IMR-90 (cell line): ENCODE results near the gene SLC44A5. TPM values are rescaled to one million over a fixed set of nuclear protein-coding genes. Genes with fewer than 3 reads are reported as not detected.

Experiments
- ATAC-seq: fragments of 200-7000 bp; cut with Tn5 transposase; 2 replicates; pipeline ENCODE4 v1.9.1; 2020; ENCODE audit warnings: low read depth, mild to moderate bottlenecking, moderate library complexity
- BruUV-seq: library from RNA; stranded (reverse); fragments of 400-500 nt; replicated peaks from 2 replicates; lab custom pipeline; 2021; lab: Mats Ljungman, UMichigan
- CTCF ChIA-PET: fragments of 300-600 bp; formaldehyde crosslinking; extraction: SDS; loops from one replicate; lab custom pipeline; 2021; ENCODE audit warnings: antibody characterized with exemption; lab: Yijun Ruan, JAX
- POLR2A ChIA-PET: fragments of 300-600 bp; sonication (Branson Sonifier 250); formaldehyde crosslinking; loops from one replicate; lab custom pipeline; 2022; ENCODE audit warnings: antibody characterized with exemption; ENCODE audit not compliant: unreplicated experiment; lab: Charles Lee
- DNase-seq: peaks from one replicate; pipeline ENCODE4 v3.0.0; 2013
- H2AFZ ChIP-seq: replicated peaks from 2 replicates; pipeline ENCODE3; 2013; ENCODE audit warnings: low read length, mild to moderate bottlenecking; ENCODE audit not compliant: poor library complexity
- H2AK5ac ChIP-seq: 2 replicates; pipeline ENCODE4 v1.6.1; 2013; ENCODE audit warnings: low read depth, low read length, inconsistent platforms
- H2AK9ac ChIP-seq: replicated peaks from 2 replicates; pipeline ENCODE3; 2013; ENCODE audit warnings: mild to moderate bottlenecking, low read depth, low read length, moderate library complexity; ENCODE audit not compliant: poor library complexity
- H2BK120ac ChIP-seq: 2 replicates; pipeline ENCODE4 v1.6.1; 2013; ENCODE audit warnings: low read depth, low read length, inconsistent platforms
- H2BK15ac ChIP-seq: 3 replicates; pipeline ENCODE4 v1.6.1; 2013; ENCODE audit warnings: low read depth, low read length, inconsistent platforms
- H2BK20ac ChIP-seq: 2 replicates; pipeline ENCODE4 v1.6.1; 2013; ENCODE audit warnings: low read depth, mild to moderate bottlenecking, inconsistent platforms, low read length, moderate library complexity
- H2BK5ac ChIP-seq: 2 replicates; pipeline ENCODE4 v1.6.1; 2013; ENCODE audit warnings: mild to moderate bottlenecking, low read depth, low read length, inconsistent platforms; ENCODE audit not compliant: poor library complexity, severe bottlenecking
- H3K14ac ChIP-seq: replicated peaks from 2 replicates; pipeline ENCODE4 v1.6.1; 2013; ENCODE audit warnings: low read depth, low read length, inconsistent platforms
- H3K18ac ChIP-seq: 2 replicates; pipeline ENCODE4 v1.6.1; 2013; ENCODE audit warnings: low read depth, low read length, control low read depth
- H3K23ac ChIP-seq: 2 replicates; pipeline ENCODE4 v1.6.1; 2013; ENCODE audit warnings: low read depth, low read length, inconsistent platforms
- H3K27ac ChIP-seq: 2 replicates; pipeline ENCODE4 v1.5.1; 2013; ENCODE audit warnings: mild to moderate bottlenecking, control low read depth, low read length; ENCODE audit not compliant: insufficient read depth
- H3K27me3 ChIP-seq: 2 replicates; pipeline ENCODE4 v1.6.1; 2013; ENCODE audit warnings: low read length; ENCODE audit not compliant: control insufficient read depth, insufficient read depth
- H3K36me3 ChIP-seq: 2 replicates; pipeline ENCODE4 v1.6.1; 2013; ENCODE audit warnings: low read length, mixed read lengths; ENCODE audit not compliant: control insufficient read depth, insufficient read depth
- H3K4ac ChIP-seq: 2 replicates; pipeline ENCODE4 v1.6.1; 2013; ENCODE audit warnings: low read depth, low read length, inconsistent platforms
- H3K4me1 ChIP-seq: 2 replicates; pipeline ENCODE4 v1.6.1; 2013; ENCODE audit warnings: low read length, mixed read lengths; ENCODE audit not compliant: control insufficient read depth, insufficient read depth
- H3K4me2 ChIP-seq: 2 replicates; pipeline ENCODE4 v1.6.1; 2013; ENCODE audit warnings: low read depth, mild to moderate bottlenecking, control low read depth, low read length, moderate library complexity
- H3K4me3 ChIP-seq: 2 replicates; pipeline ENCODE4 v1.5.1; 2013; ENCODE audit warnings: low read depth, mild to moderate bottlenecking, control low read depth, low read length, moderate library complexity; ENCODE audit not compliant: insufficient read depth
- H3K56ac ChIP-seq: 2 replicates; pipeline ENCODE4 v1.6.1; 2013; ENCODE audit warnings: low read length, inconsistent platforms; ENCODE audit not compliant: insufficient read depth; ENCODE audit errors: extremely low read depth
- H3K79me1 ChIP-seq, 2 experiments: 2 replicates each; pipeline ENCODE4 v1.6.1; 2013; ENCODE audit warnings: low read length in 2 of 2, inconsistent platforms in 1 of 2, low read depth in 1 of 2
- H3K9ac ChIP-seq: 2 replicates; pipeline ENCODE4 v1.6.1; 2013; ENCODE audit warnings: low read depth, low read length, control low read depth
- H3K9me1 ChIP-seq: 2 replicates; pipeline ENCODE4 v1.6.1; 2013; ENCODE audit warnings: low read length, inconsistent platforms; ENCODE audit not compliant: insufficient read depth
- H3K9me3 ChIP-seq: 2 replicates; pipeline ENCODE4 v1.6.1; 2013; ENCODE audit warnings: low read length; ENCODE audit not compliant: control insufficient read depth, insufficient read depth
- H4K20me1 ChIP-seq: 2 replicates; pipeline ENCODE4 v1.6.1; 2013; ENCODE audit warnings: low read length, inconsistent platforms; ENCODE audit not compliant: insufficient read depth
- H4K5ac ChIP-seq: 2 replicates; pipeline ENCODE4 v1.6.1; 2013; ENCODE audit warnings: mild to moderate bottlenecking, low read depth, low read length, control low read depth
- H4K8ac ChIP-seq, 2 experiments: 2 replicates each; pipeline ENCODE4 v1.6.1; 2013; ENCODE audit warnings: low read depth in 2 of 2, low read length in 2 of 2, control low read depth in 1 of 2, inconsistent platforms in 1 of 2
- H4K91ac ChIP-seq: 2 replicates; pipeline ENCODE4 v1.6.1; 2013; ENCODE audit warnings: low read depth, low read length, inconsistent platforms; ENCODE audit not compliant: insufficient read depth
- BHLHE40 ChIP-seq: fragments of 150-350 bp; IDR thresholded peaks from 2 replicates; pipeline ENCODE4 v1.6.1; 2016; ENCODE audit warnings: mild to moderate bottlenecking, low read depth, low read length
- CEBPB ChIP-seq: IDR thresholded peaks from 2 replicates; pipeline ENCODE4 v1.6.1; 2012; ENCODE audit warnings: low read depth, low read length, improper control_type of control experiment
- CHD1 ChIP-seq: IDR thresholded peaks from 2 replicates; pipeline ENCODE4 v1.6.1; 2012; ENCODE audit warnings: low read depth, low read length, improper control_type of control experiment
- CTCF ChIP-seq: conservative IDR thresholded peaks from 2 replicates; pipeline ENCODE4 v1.5.1; 2012; ENCODE audit warnings: mild to moderate bottlenecking, low read depth, low read length, improper control_type of control experiment
- FOS ChIP-seq: fragments of 150-350 bp; IDR thresholded peaks from 2 replicates; pipeline ENCODE4 v1.6.1; 2016; ENCODE audit warnings: low read depth, low read length
- MAFK ChIP-seq: IDR thresholded peaks from 2 replicates; pipeline ENCODE4 v1.6.1; 2012; ENCODE audit warnings: low read depth, low read length, improper control_type of control experiment
- MAZ ChIP-seq: IDR thresholded peaks from 2 replicates; pipeline ENCODE4 v1.6.1; 2012; ENCODE audit warnings: low read depth, mild to moderate bottlenecking, low read length, improper control_type of control experiment, moderate library complexity, borderline replicate concordance
- MXI1 ChIP-seq: IDR thresholded peaks from 2 replicates; pipeline ENCODE4 v1.6.1; 2012; ENCODE audit warnings: low read depth, mild to moderate bottlenecking, low read length, moderate library complexity, borderline replicate concordance
- NFE2L2 ChIP-seq: fragments of 150-350 bp; IDR thresholded peaks from 2 replicates; pipeline ENCODE4 v1.6.1; 2016; ENCODE audit warnings: low read depth, mild to moderate bottlenecking, low read length
- POLR2A ChIP-seq: IDR thresholded peaks from 2 replicates; pipeline ENCODE4 v1.6.1; 2012; ENCODE audit warnings: mild to moderate bottlenecking, low read depth, low read length
- RAD21 ChIP-seq: IDR thresholded peaks from 2 replicates; pipeline ENCODE4 v1.6.1; 2012; ENCODE audit warnings: low read length, improper control_type of control experiment
- RCOR1 ChIP-seq: IDR thresholded peaks from 2 replicates; pipeline ENCODE4 v1.6.1; 2012; ENCODE audit warnings: mild to moderate bottlenecking, low read length, improper control_type of control experiment; ENCODE audit not compliant: insufficient replicate concordance
- RFX5 ChIP-seq: IDR thresholded peaks from 2 replicates; pipeline ENCODE4 v1.8.0; 2012; ENCODE audit warnings: low read depth, mild to moderate bottlenecking, low read length, moderate library complexity
- SMC3 ChIP-seq: fragments of 150-350 bp; IDR thresholded peaks from 2 replicates; pipeline ENCODE4 v1.6.1; 2016; ENCODE audit warnings: low read depth, mild to moderate bottlenecking, antibody characterized with exemption, low read length, moderate library complexity
- WGBS, 2 experiments: methylation state at CpG; one replicate each; pipeline versions ENCODE4 v1.1.5 to v1.1.7; 2013; ENCODE audit warnings: missing lambda C conversion rate in 2 of 2; ENCODE audit not compliant: insufficient read length in 1 of 2; ENCODE audit errors: extremely low coverage in 2 of 2; 5-methylcytosine and 5-hydroxymethylcytosine counted together
- dilution Hi-C: fragments of 300-500 bp; cut with HindIII; formaldehyde crosslinking; loops from one replicate; pipeline ENCODE4 v1.14.3; 2018; ENCODE audit warnings: low sequenced_read_pairs; ENCODE audit not compliant: unreplicated experiment
- in situ Hi-C: fragments of 300-500 bp; cut with MboI; formaldehyde crosslinking; loops from 3 replicates; pipeline ENCODE4 v1.14.3; 2019; ENCODE audit warnings: low sequenced_read_pairs, inconsistent platforms, mixed read lengths
- intact Hi-C: fragments of 100-400 bp; cut with micrococcal nuclease; formaldehyde crosslinking; loops from 2 replicates; pipeline ENCODE4 v1.10.0; 2022
- polyA plus RNA-seq, 3 experiments: library from polyadenylated mRNA; depleted of rRNA; stranded (reverse); fragments of >200 nt; gene quantifications; 2 replicates each; pipeline ENCODE4 v1.2.3, GENCODE V29; 2012; ENCODE audit warnings: low replicate concordance in 1 of 3
- total RNA-seq: library from RNA; depleted of rRNA; stranded (reverse); fragments of >200 nt; gene quantifications from 2 replicates; pipeline ENCODE4 v1.2.3, GENCODE V29; 2012
- TF ChIP-seq, protein P1 (sequence below): fragments of 150-350 bp; IDR thresholded peaks from 2 replicates; pipeline ENCODE4 v1.6.1; 2017; ENCODE audit warnings: mild to moderate bottlenecking, antibody characterized with exemption, low read length, low read depth
- TF ChIP-seq, protein P2 (sequence below): fragments of 150-350 bp; IDR thresholded peaks from 2 replicates; pipeline ENCODE4 v1.6.1; 2016; ENCODE audit warnings: low read depth, mild to moderate bottlenecking, low read length, moderate library complexity, borderline replicate concordance

SLC44A5 gene
- total and polyA plus RNA-seq, 2 of the 4 experiments (the other 2 are of a cell fraction) = under 0.01 TPM; not detected in 1

GRCh38 chr1:75400716-75401115, 210.2 kb downstream of the SLC44A5 start:
- Histone ChIP-seq H2BK15ac (no peak overlapping the region), H4K91ac (no peak overlapping the region), H3K9me3 (peaks cover 14% of the 10 kb centered on the region), H3K4me1 (no peaks in the 10 kb centered on the region), H2AK9ac (no peak overlapping the region), H3K56ac (no peak overlapping the region), H3K9ac (no peak overlapping the region), H3K79me1 (no peaks in the 10 kb centered on the region), H2BK5ac (no peak overlapping the region), H3K9me1 (no peaks in the 10 kb centered on the region), H2BK20ac (no peak overlapping the region), H3K27me3 (no peaks in the 10 kb centered on the region), H2AFZ (no peak overlapping the region), H4K8ac (no peak overlapping the region), H3K4me3 (no peak overlapping the region), H3K4ac (no peak overlapping the region), H3K18ac (no peak overlapping the region), H2BK120ac (no peak overlapping the region), H3K14ac (no peak overlapping the region), H4K20me1 (no peaks in the 10 kb centered on the region), H4K5ac (no peak overlapping the region), H3K36me3 (no peaks in the 10 kb centered on the region), H3K4me2 (no peak overlapping the region), H2AK5ac (no peak overlapping the region), H3K27ac (no peak overlapping the region), H3K23ac (no peak overlapping the region)
- ATAC-seq (no peak), DNase-seq (no peak)
- in situ Hi-C loops = no loop called here
- dilution Hi-C loops = no loop called here
- no TSS peak for BruUV-seq
- ChIA-PET POLR2A (no interaction called here), CTCF (no interaction called here)
- no CpG with 5 or more reads among the region's 1 CpG for WGBS, 2 experiments
- TF ChIP-seq CHD1 (no peak), MAZ (no peak), RCOR1 (no peak), CEBPB (no peak), SMC3 (no peak), NFE2L2 (no peak), MAFK (no peak), CTCF (no peak), MXI1 (no peak), BHLHE40 (no peak), RAD21 (no peak), POLR2A (no peak), RFX5 (no peak), FOS (no peak)
- TF ChIP-seq, protein P1, sequence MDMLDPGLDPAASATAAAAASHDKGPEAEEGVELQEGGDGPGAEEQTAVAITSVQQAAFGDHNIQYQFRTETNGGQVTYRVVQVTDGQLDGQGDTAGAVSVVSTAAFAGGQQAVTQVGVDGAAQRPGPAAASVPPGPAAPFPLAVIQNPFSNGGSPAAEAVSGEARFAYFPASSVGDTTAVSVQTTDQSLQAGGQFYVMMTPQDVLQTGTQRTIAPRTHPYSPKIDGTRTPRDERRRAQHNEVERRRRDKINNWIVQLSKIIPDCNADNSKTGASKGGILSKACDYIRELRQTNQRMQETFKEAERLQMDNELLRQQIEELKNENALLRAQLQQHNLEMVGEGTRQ = no peak
- TF ChIP-seq, protein P2, sequence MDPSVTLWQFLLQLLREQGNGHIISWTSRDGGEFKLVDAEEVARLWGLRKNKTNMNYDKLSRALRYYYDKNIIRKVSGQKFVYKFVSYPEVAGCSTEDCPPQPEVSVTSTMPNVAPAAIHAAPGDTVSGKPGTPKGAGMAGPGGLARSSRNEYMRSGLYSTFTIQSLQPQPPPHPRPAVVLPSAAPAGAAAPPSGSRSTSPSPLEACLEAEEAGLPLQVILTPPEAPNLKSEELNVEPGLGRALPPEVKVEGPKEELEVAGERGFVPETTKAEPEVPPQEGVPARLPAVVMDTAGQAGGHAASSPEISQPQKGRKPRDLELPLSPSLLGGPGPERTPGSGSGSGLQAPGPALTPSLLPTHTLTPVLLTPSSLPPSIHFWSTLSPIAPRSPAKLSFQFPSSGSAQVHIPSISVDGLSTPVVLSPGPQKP = no peak
- intact Hi-C loops = no loop called here
